ENCODE results near the gene FAM222A. TPM values are rescaled to one million over a fixed set of nuclear protein-coding genes. Genes with fewer than 3 reads are reported as not detected.

The FAM222A gene
- total RNA-seq, 3 donors from 2014 or later, result 1.7 to 4.4 (median 3.5) TPM

- H3K4me3 ChIP-seq, result no peak overlapping the region
- no peaks in the 10 kb centered on the region for H3K9me3 ChIP-seq
- peaks cover 6% of the 10 kb centered on the region for H3K4me1 ChIP-seq (ENCODE audit: low read depth)
- intact Hi-C loops (cut with DNase I, micrococcal nuclease), result no loop called here
- H3K36me3 ChIP-seq (ENCODE audit: low read depth), result no peaks in the 10 kb centered on the region
- DNase-seq (no peak), ATAC-seq (no peak)
- TF ChIP-seq CTCF (IDR thresholded peaks at IDR 0.05), result no peak
Measured at GRCh38 chr12:109703684-109704083, 9.9 kb upstream of the FAM222A start.

GRCh38 chr12:109704371-109705098 lies 9.1 kb upstream of the FAM222A start:
- Histone ChIP-seq H3K4me1 (ENCODE audit: low read depth) (peaks cover 6% of the 10 kb centered on the region), H3K9me3 (no peaks in the 10 kb centered on the region), H3K36me3 (ENCODE audit: low read depth) (no peaks in the 10 kb centered on the region), H3K4me3 (no peak overlapping the region)
- DNase-seq (no peak), ATAC-seq (no peak)
- TF ChIP-seq CTCF (IDR thresholded peaks at IDR 0.05), result no peak
- intact Hi-C loops (cut with DNase I, micrococcal nuclease), result no loop called here

GRCh38 chr12:109705291-109705690 lies 8.3 kb upstream of the FAM222A start:
- no peak overlapping the region for H3K4me3 ChIP-seq
- intact Hi-C loops (cut with DNase I, micrococcal nuclease), result no loop called here
- ATAC-seq (no peak), DNase-seq (no peak)
- no peaks in the 10 kb centered on the region for H3K9me3 ChIP-seq
- TF ChIP-seq CTCF (IDR thresholded peaks at IDR 0.05), result no peak
- H3K4me1 ChIP-seq (ENCODE audit: low read depth), result peaks cover 6% of the 10 kb centered on the region
- no peaks in the 10 kb centered on the region for H3K36me3 ChIP-seq (ENCODE audit: low read depth)

GRCh38 chr12:109706398-109706746 lies 7.3 kb upstream of the FAM222A start:
- Histone ChIP-seq H3K4me3 (no peak overlapping the region), H3K4me1 (ENCODE audit: low read depth) (peaks cover 6% of the 10 kb centered on the region), H3K9me3 (no peaks in the 10 kb centered on the region), H3K36me3 (ENCODE audit: low read depth) (no peaks in the 10 kb centered on the region)
- DNase-seq (no peak), ATAC-seq (no peak)
- intact Hi-C loops (cut with DNase I, micrococcal nuclease), result no loop called here
- no peak for TF ChIP-seq CTCF (IDR thresholded peaks at IDR 0.05)

- Histone ChIP-seq H3K4me1 (ENCODE audit: low read depth) (peaks cover 6% of the 10 kb centered on the region), H3K9me3 (no peaks in the 10 kb centered on the region), H3K4me3 (no peak overlapping the region), H3K36me3 (ENCODE audit: low read depth) (no peaks in the 10 kb centered on the region)
- ATAC-seq, result peak; percentile 91
- intact Hi-C loops (cut with DNase I, micrococcal nuclease), result no loop called here
- TF ChIP-seq CTCF (IDR thresholded peaks at IDR 0.05), result no peak
- peak in 2 of 3 donors; percentile 61 to 77 for DNase-seq
Measured at GRCh38 chr12:109706747-109707469, 6.7 kb upstream of the FAM222A start.

All from mucosa of descending colon (tissue), 3 donors.